ENCODE measurements around the gene DAP. TPM values are rescaled to one million over a fixed set of nuclear protein-coding genes. Genes with fewer than 3 reads are reported as not detected.

The DAP gene
- total RNA-seq, 1 donor from 2014 or later = 74.4 TPM

- no peak for DNase-seq (ENCODE audit: extremely low spot score in 2 of 2)
- no peaks in the 10 kb centered on the region for H3K9me3 ChIP-seq
- no peak overlapping the region for H3K27ac ChIP-seq
- no peaks in the 10 kb centered on the region for H3K36me3 ChIP-seq
- TF ChIP-seq POLR2A (IDR thresholded peaks at IDR 0.05) (no peak), CTCF (IDR thresholded peaks at IDR 0.05) (no peak), POLR2AphosphoS5 (IDR thresholded peaks at IDR 0.05; ENCODE audit: insufficient read depth in 1 of 2, low read depth in 1 of 2) (no peak)
- H3K4me3 ChIP-seq = no peak overlapping the region
- intact Hi-C loops (cut with DNase I) = no loop called here
- no peaks in the 10 kb centered on the region for H3K27me3 ChIP-seq
- peaks cover 31% of the 10 kb centered on the region for H3K4me1 ChIP-seq
Measured at GRCh38 chr5:10707198-10708142, 53.6 kb downstream of the DAP start.

GRCh38 chr5:10706326-10706725 is 54.7 kb downstream of the DAP start:
- no peak for DNase-seq (ENCODE audit: extremely low spot score in 2 of 2)
- intact Hi-C loops (cut with DNase I) = no loop called here
- Histone ChIP-seq H3K27ac (no peak overlapping the region), H3K4me3 (no peak overlapping the region), H3K9me3 (no peaks in the 10 kb centered on the region), H3K27me3 (no peaks in the 10 kb centered on the region), H3K36me3 (no peaks in the 10 kb centered on the region), H3K4me1 (peaks cover 31% of the 10 kb centered on the region)
- TF ChIP-seq POLR2AphosphoS5 (IDR thresholded peaks at IDR 0.05; ENCODE audit: insufficient read depth in 1 of 2, low read depth in 1 of 2) (no peak), CTCF (IDR thresholded peaks at IDR 0.05) (no peak), POLR2A (IDR thresholded peaks at IDR 0.05) (no peak)

GRCh38 chr5:10705747-10706146 is 55.3 kb downstream of the DAP start:
- Histone ChIP-seq H3K4me1 (peaks cover 31% of the 10 kb centered on the region), H3K27ac (no peak overlapping the region), H3K4me3 (no peak overlapping the region), H3K27me3 (no peaks in the 10 kb centered on the region), H3K9me3 (no peaks in the 10 kb centered on the region), H3K36me3 (no peaks in the 10 kb centered on the region)
- intact Hi-C loops (cut with DNase I) = no loop called here
- no peak for DNase-seq (ENCODE audit: extremely low spot score in 2 of 2)
- no peak for TF ChIP-seq CTCF (IDR thresholded peaks at IDR 0.05)
- TF ChIP-seq POLR2AphosphoS5 (IDR thresholded peaks at IDR 0.05; ENCODE audit: insufficient read depth in 1 of 2, low read depth in 1 of 2) = no peak
- TF ChIP-seq POLR2A (IDR thresholded peaks at IDR 0.05) = no peak

- H3K27ac ChIP-seq = no peak overlapping the region
- H3K4me3 ChIP-seq = no peak overlapping the region
- H3K36me3 ChIP-seq = no peaks in the 10 kb centered on the region
- TF ChIP-seq POLR2AphosphoS5 (IDR thresholded peaks at IDR 0.05; ENCODE audit: insufficient read depth in 1 of 2, low read depth in 1 of 2) (no peak), POLR2A (IDR thresholded peaks at IDR 0.05) (no peak), CTCF (IDR thresholded peaks at IDR 0.05) (no peak)
- H3K27me3 ChIP-seq = no peaks in the 10 kb centered on the region
- DNase-seq (ENCODE audit: extremely low spot score in 2 of 2) = no peak
- no peaks in the 10 kb centered on the region for H3K9me3 ChIP-seq
- peaks cover 31% of the 10 kb centered on the region for H3K4me1 ChIP-seq
- intact Hi-C loops (cut with DNase I) = no loop called here
Measured at GRCh38 chr5:10704949-10705621, 55.9 kb downstream of the DAP start.
